Right atrium auricular region (tissue), 2 donors: Measurements from ENCODE around the gene SOX18. TPM values are rescaled to one million over a fixed set of nuclear protein-coding genes. Genes with fewer than 3 reads are reported as not detected.

ENCODE experiments used
- DNase-seq: peaks from one replicate; pipeline ENCODE4 v3.0.0-alpha.2; 2019; ENCODE audit warnings: low spot score
- H3K27ac ChIP-seq, 2 donors: fragments of 200-600 bp; sonication (generic); 1 replicate in 1 of 2; 2 replicates in 1 of 2; pipeline ENCODE4 v1.5.1; 2016 to 2019
- H3K27me3 ChIP-seq, 2 donors: fragments of 200-600 bp; sonication (generic); one replicate each; pipeline versions ENCODE4 v1.5.1 to v1.6.0; 2017 to 2019
- H3K36me3 ChIP-seq: fragments of 200-600 bp; sonication (generic); one replicate; pipeline ENCODE4 v1.5.1; 2016
- H3K4me1 ChIP-seq, 2 donors: fragments of 200-600 bp; sonication (generic); one replicate each; pipeline versions ENCODE4 v1.5.1 to v1.6.0; 2017 to 2019
- H3K4me3 ChIP-seq, 2 donors: fragments of 200-600 bp; sonication (generic); 1 replicate in 1 of 2; 2 replicates in 1 of 2; pipeline ENCODE4 v1.5.1; 2017 to 2019; ENCODE audit warnings: mild to moderate bottlenecking in 1 of 2, moderate library complexity in 1 of 2
- H3K9me3 ChIP-seq, 2 donors: fragments of 200-600 bp; sonication (generic); one replicate each; pipeline ENCODE4 v1.5.1; 2019
- total RNA-seq, 2 donors: library from RNA; depleted of rRNA; stranded (reverse); fragments of >200 nt; gene quantifications; one replicate each; pipeline ENCODE4 v1.1.0, GENCODE V29; 2016
- TF ChIP-seq, protein P1 (sequence below), 2 donors: fragments of 200-600 bp; sonication (generic); IDR thresholded peaks; one replicate each; pipeline ENCODE4 v1.5.1; 2019; ENCODE audit warnings: antibody characterized with exemption in 2 of 2

The SOX18 gene
- total RNA-seq, 2 donors from 2014 or later, result 15.1 to 17.2 TPM

DNA sequence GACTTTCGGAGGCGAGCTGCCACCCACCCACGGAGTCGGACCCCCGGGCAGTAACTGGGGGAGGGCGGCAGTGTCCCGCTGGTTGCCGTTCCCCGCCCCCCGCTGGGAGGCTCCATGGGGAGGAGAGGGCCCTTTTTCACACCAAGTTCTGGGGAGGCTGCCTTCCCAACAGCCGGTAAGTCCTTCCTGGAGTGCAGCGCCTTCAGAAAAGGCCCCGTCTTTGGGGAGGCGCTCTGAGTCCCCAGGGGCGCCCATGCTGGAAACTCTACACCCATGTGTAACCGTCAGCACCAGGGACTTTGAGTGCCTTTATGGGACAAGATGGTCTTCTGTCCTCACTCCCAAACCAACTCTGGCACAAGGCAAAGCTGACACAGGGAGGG is 430 bp upstream of the SOX18 start:
- H3K27ac ChIP-seq, result peak overlapping the region; percentile 62 to 69
- TF ChIP-seq, protein P1, sequence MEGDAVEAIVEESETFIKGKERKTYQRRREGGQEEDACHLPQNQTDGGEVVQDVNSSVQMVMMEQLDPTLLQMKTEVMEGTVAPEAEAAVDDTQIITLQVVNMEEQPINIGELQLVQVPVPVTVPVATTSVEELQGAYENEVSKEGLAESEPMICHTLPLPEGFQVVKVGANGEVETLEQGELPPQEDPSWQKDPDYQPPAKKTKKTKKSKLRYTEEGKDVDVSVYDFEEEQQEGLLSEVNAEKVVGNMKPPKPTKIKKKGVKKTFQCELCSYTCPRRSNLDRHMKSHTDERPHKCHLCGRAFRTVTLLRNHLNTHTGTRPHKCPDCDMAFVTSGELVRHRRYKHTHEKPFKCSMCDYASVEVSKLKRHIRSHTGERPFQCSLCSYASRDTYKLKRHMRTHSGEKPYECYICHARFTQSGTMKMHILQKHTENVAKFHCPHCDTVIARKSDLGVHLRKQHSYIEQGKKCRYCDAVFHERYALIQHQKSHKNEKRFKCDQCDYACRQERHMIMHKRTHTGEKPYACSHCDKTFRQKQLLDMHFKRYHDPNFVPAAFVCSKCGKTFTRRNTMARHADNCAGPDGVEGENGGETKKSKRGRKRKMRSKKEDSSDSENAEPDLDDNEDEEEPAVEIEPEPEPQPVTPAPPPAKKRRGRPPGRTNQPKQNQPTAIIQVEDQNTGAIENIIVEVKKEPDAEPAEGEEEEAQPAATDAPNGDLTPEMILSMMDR (IDR thresholded peaks at IDR 0.05), result no peak
- peak overlapping the region; percentile 17 to 49 for H3K4me3 ChIP-seq
- peaks cover 0 to 32% of the 10 kb centered on the region in 2 donors for H3K4me1 ChIP-seq
- peaks cover 4 to 5% of the 10 kb centered on the region in 2 donors for H3K27me3 ChIP-seq
- no peak for DNase-seq
- H3K36me3 ChIP-seq, result peaks cover 18% of the 10 kb centered on the region
- H3K9me3 ChIP-seq, result no peaks in the 10 kb centered on the region

DNA sequence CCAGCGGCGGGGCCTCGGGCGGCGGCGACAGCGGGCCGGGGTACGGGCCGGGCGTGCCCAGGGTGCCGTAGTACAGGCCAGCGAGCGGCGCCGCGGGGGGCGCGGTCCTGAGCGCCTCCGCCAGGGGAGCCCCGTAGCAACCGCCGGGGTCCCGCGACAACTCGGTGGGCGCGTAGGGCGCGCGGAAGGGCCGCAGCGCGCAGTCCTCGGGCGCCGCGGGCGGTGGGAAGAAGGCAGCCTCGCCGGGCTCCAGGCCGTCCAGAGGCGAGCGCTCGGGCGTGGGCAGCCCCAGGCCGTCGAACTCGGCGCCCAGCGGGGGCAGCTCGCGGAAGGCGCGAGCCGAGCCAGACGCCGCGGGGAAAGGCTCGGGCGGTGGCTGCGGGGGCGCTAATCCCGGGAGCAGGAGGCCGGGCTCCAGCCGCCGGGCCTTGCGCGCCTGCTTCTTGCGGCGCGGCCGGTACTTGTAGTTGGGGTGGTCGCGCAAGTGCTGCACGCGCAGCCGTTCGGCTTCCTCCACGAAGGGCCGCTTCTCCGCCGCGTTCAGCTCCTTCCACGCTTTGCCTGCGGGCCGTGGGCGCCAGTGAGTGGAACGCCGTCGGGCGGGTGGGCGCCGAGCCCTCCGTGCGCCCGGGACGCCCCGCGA is 916 bp downstream of the SOX18 start:
- H3K9me3 ChIP-seq, result no peaks in the 10 kb centered on the region
- peak overlapping the region in 1 of 2 donors; percentile 43 for H3K27ac ChIP-seq
- peaks cover 4 to 5% of the 10 kb centered on the region in 2 donors for H3K27me3 ChIP-seq
- DNase-seq, result no peak
- TF ChIP-seq, protein P1 (IDR thresholded peaks at IDR 0.05), result no peak
- H3K4me1 ChIP-seq, result peaks cover 0 to 28% of the 10 kb centered on the region in 2 donors
- peaks cover 18% of the 10 kb centered on the region for H3K36me3 ChIP-seq
- peak overlapping the region; percentile 39 to 49 for H3K4me3 ChIP-seq

DNA sequence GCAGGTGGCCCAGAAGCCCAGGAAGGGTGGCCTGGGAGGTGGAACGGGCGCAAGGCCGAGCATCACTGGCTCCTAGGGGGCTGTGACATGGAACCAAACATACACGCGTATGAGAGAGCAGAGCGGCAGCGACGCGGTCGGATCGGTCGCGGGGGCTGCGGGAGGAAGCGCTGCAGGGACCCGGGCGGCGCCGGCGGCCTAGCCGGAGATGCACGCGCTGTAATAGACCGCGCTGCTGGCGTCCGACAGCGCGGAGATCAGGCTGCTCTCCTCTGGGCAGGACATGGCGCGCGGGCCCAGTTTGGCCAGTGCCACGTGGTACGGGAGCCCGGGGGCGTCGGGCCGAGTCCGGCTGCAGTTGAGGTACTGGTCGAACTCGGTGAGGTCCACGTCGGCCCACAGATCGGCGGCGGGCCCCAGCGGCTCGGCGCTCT is 1.5 kb downstream of the SOX18 start:
- peak overlapping the region; percentile 39 to 49 for H3K4me3 ChIP-seq
- H3K9me3 ChIP-seq, result no peaks in the 10 kb centered on the region
- H3K4me1 ChIP-seq, result peaks cover 0 to 23% of the 10 kb centered on the region in 2 donors
- peak overlapping the region in 1 of 2 donors; percentile 43 for H3K27ac ChIP-seq
- TF ChIP-seq, protein P1 (IDR thresholded peaks at IDR 0.05), result no peak
- DNase-seq, result no peak
- peaks cover 18% of the 10 kb centered on the region for H3K36me3 ChIP-seq
- peaks cover 4 to 5% of the 10 kb centered on the region in 2 donors for H3K27me3 ChIP-seq

DNA sequence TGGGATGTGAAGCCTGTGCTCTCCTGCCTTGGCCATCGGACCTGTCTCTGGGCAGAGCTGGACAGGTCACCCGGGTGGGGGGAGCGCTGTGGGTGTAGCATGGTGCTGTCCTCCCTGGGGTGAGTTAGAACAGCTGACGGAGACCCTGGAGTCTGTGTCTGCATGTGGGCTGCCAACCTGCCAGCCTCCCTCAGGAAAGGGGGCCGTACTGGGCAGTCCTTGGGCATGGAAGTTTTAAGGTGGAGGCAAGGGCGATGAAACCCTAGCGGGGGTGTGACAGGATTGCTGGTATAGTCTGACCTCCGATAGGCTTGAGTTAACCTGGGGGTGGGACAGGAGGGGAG is 2.4 kb downstream of the SOX18 start:
- TF ChIP-seq, protein P1 (IDR thresholded peaks at IDR 0.05), result no peak
- peaks cover 8 to 9% of the 10 kb centered on the region in 2 donors for H3K27me3 ChIP-seq
- no peak for DNase-seq

DNA sequence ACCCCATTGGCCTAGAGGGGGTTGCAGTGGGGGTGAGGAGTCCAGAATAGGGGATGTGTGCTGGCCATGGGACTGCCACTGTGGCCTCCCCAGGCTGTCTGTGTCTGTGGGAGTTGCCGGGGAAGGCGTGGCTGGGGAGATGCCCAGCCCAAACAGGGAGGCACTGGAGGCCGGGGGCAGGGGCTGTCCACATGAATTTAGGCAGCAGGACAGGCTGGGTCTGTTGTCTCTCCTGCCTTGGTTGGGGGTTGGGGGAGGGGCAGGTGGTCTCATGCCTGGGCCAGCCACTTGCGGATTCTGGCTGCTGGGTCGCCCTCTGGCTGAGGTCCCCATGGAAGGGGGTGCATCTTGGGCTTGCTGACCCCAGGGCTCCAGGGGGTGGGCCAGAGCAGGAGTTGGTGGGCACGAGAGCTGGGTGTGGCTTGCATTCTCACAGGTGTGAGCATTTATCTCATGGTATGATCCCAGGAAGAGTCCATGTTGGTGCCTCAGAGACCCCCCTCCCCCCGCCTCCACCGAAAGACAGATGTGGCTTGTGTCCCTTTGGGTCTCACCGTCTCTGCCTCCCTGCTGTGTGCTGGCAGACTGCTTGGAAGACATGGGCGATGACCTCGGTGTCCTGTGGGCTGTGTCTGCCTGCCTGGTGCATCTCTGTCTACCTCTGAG is 4.0 kb downstream of the SOX18 start:
- no peaks in the 10 kb centered on the region for H3K9me3 ChIP-seq
- peaks cover 0 to 33% of the 10 kb centered on the region in 2 donors for H3K4me1 ChIP-seq
- peaks cover 13 to 15% of the 10 kb centered on the region in 2 donors for H3K27me3 ChIP-seq
- no peak for DNase-seq
- peaks cover 18% of the 10 kb centered on the region for H3K36me3 ChIP-seq
- peak overlapping the region in 1 of 2 donors; percentile 49 for H3K4me3 ChIP-seq
- peak overlapping the region; percentile 40 to 46 for H3K27ac ChIP-seq
- TF ChIP-seq, protein P1 (IDR thresholded peaks at IDR 0.05), result no peak

More for the DNA sequence above, 2.4 kb downstream of the SOX18 start:
- H3K4me3 ChIP-seq, result peak overlapping the region; percentile 39 to 49
- H3K9me3 ChIP-seq, result no peaks in the 10 kb centered on the region
- H3K27ac ChIP-seq, result peak overlapping the region; percentile 40 to 43
- H3K36me3 ChIP-seq, result peaks cover 18% of the 10 kb centered on the region
- H3K4me1 ChIP-seq, result peaks cover 0 to 18% of the 10 kb centered on the region in 2 donors
